ENCODE data around the gene PDK4.

GRCh38 chr7:95535662-95536061 is 60.7 kb downstream of the PDK4 start:
- TF ChIP-seq CTCF (IDR thresholded peaks at IDR 0.05) (no peak), POLR2A (IDR thresholded peaks at IDR 0.05) (no peak), POLR2AphosphoS5 (IDR thresholded peaks at IDR 0.05) (no peak)
